HepG2 (cell line): ENCODE data around the gene UNC13D. TPM values are rescaled to one million over a fixed set of nuclear protein-coding genes. Genes with fewer than 3 reads are reported as not detected.

Source experiments
- PAF1 ChIP-seq: IDR thresholded peaks from 2 replicates; pipeline ENCODE4 v1.6.1; 2016; ENCODE audit warnings: missing genetic modification reagents, missing compliant biosample characterization
- SPEN ChIP-seq: sonication (generic); formaldehyde crosslinking; IDR thresholded peaks from 2 replicates; pipeline ENCODE4 v1.5.1; 2020; ENCODE audit warnings: low read depth, mild to moderate bottlenecking, missing genetic modification reagents
- TBX2 ChIP-seq: sonication (generic); formaldehyde crosslinking; IDR thresholded peaks from 2 replicates; pipeline ENCODE4 v1.5.0; 2020; ENCODE audit warnings: missing genetic modification reagents, mild to moderate bottlenecking, borderline replicate concordance
- ZNF563 ChIP-seq: sonication (generic); formaldehyde crosslinking; IDR thresholded peaks from 2 replicates; pipeline ENCODE4 v1.8.0; 2022; ENCODE audit warnings: mild to moderate bottlenecking, moderate library complexity, missing genetic modification reagents
- ZNF616 ChIP-seq: sonication (generic); formaldehyde crosslinking; IDR thresholded peaks from 2 replicates; pipeline ENCODE4 v1.5.0; 2020; ENCODE audit warnings: low read depth, mild to moderate bottlenecking, missing genetic modification reagents
- ZNF703 ChIP-seq: sonication (generic); formaldehyde crosslinking; IDR thresholded peaks from 2 replicates; pipeline ENCODE4 v1.5.1; 2020; ENCODE audit warnings: missing genetic modification reagents, mild to moderate bottlenecking, moderate library complexity, borderline replicate concordance
- polyA plus RNA-seq, 8 experiments: library from polyadenylated mRNA; depleted of rRNA in 3 of 8; stranded (reverse) in 7 of 8; unstranded in 1 of 8; fragments of >200 nt; fragmentation: Illumina TruSeq in 4 of 8; extraction: Trizol in 4 of 8; gene quantifications; 2 replicates each; pipeline versions ENCODE4 v1.2.1 to v1.2.3, GENCODE V29; 2011 to 2016; ENCODE audit warnings: low read depth in 4 of 8, missing spikeins in 1 of 8, mixed read lengths in 1 of 8; ENCODE audit not compliant: insufficient read depth in 1 of 8
- total RNA-seq, 5 experiments: library from RNA; depleted of rRNA; stranded (reverse); fragments of >200 nt; fragmentation: Illumina TruSeq; extraction: Trizol; gene quantifications; 2 replicates each; pipeline ENCODE4 v1.2.3, GENCODE V29; 2016; ENCODE audit warnings: low read depth in 1 of 5
- TF ChIP-seq, protein P1 (sequence below), 2 experiments: sonication (generic) in 1 of 2; formaldehyde crosslinking in 1 of 2; IDR thresholded peaks; 2 replicates each; pipeline versions ENCODE4 v1.4.0 to v1.6.1; 2018 to 2020; ENCODE audit warnings: missing genetic modification reagents in 2 of 2, borderline replicate concordance in 1 of 2, low read depth in 1 of 2, mild to moderate bottlenecking in 1 of 2, missing biosample characterization in 1 of 2
- TF ChIP-seq, protein P2 (sequence below): sonication (generic); formaldehyde crosslinking; IDR thresholded peaks from 2 replicates; pipeline ENCODE4 v1.4.0; 2020; ENCODE audit warnings: missing genetic modification reagents
- TF ChIP-seq, protein P3 (sequence below): IDR thresholded peaks from 2 replicates; pipeline ENCODE4 v1.6.1; 2016; ENCODE audit warnings: low read depth, control low read depth
- TF ChIP-seq, protein P4 (sequence below): sonication (generic); formaldehyde crosslinking; IDR thresholded peaks from 2 replicates; pipeline ENCODE4 v1.4.0; 2020; ENCODE audit warnings: mild to moderate bottlenecking, missing genetic modification reagents, borderline replicate concordance
- TF ChIP-seq, protein P5 (sequence below): sonication (generic); formaldehyde crosslinking; conservative IDR thresholded peaks from 2 replicates; pipeline ENCODE4 v1.8.0; 2022; ENCODE audit warnings: low read depth, missing genetic modification reagents
- TF ChIP-seq, protein P6 (sequence below), 2 experiments: fragments of 450-650 bp in 1 of 2; sonication (generic) in 1 of 2; formaldehyde crosslinking; IDR thresholded peaks; 2 replicates each; pipeline versions ENCODE4 v1.5.0 to v1.8.0; 2020 to 2022; ENCODE audit warnings: mild to moderate bottlenecking in 1 of 2, missing genetic modification reagents in 1 of 2

UNC13D gene
- total and polyA plus RNA-seq, 2 of the 13 experiments (the other 11 are each of a cell fraction or from before 2014, with no cell fraction given): 29.7 to 42.7 TPM

DNA sequence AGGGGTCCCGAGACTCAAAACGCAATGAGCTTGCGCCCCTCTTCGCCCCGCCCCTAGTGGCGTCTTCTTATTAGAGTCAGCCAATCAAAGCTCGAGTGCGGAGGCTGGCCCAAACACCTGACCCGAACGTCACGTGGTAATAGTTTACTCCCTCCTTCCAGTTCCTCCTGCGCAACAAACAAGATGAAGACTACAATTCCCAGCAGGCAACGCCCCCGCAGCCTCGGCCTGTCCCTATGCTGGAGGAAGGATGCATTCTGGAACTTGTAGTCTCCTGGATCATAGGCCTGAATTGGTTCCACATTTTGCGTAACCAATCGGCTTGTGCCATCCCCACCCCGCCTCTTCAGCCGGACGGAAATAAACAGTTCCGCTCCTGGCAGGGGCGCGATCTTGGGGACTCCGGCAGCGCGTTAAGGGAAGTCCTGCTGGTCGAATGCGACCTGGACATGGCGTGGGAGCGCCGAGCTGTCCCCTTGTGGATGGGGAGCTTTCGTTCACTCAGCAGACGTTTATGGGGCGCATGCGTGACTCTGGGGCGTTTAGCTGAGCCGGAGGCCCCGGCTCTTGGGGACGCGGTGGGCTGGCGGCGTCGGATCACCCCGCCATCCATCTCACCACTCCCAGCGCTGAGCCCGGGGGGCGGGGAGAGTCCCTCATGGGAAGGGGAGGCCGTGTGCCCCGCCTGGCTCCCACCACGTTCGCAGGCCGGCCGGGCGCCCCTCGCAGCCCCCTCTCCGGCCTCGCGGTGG, 11.3 kb upstream of the UNC13D start, which contains the start of gene WBP2 (continued):
- TF ChIP-seq TBX2: peak; percentile 91
- TF ChIP-seq, protein P1, sequence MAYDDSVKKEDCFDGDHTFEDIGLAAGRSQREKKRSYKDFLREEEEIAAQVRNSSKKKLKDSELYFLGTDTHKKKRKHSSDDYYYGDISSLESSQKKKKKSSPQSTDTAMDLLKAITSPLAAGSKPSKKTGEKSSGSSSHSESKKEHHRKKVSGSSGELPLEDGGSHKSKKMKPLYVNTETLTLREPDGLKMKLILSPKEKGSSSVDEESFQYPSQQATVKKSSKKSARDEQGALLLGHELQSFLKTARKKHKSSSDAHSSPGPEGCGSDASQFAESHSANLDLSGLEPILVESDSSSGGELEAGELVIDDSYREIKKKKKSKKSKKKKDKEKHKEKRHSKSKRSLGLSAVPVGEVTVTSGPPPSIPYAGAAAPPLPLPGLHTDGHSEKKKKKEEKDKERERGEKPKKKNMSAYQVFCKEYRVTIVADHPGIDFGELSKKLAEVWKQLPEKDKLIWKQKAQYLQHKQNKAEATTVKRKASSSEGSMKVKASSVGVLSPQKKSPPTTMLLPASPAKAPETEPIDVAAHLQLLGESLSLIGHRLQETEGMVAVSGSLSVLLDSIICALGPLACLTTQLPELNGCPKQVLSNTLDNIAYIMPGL (CRISPR knock-in tag; IDR thresholded peaks at IDR 0.05; ENCODE audit: borderline replicate concordance in 1 of 2, low read depth in 1 of 2): peak; percentile 86 to 92; a peak in 3 of 4 replicates
- TF ChIP-seq, protein P2, sequence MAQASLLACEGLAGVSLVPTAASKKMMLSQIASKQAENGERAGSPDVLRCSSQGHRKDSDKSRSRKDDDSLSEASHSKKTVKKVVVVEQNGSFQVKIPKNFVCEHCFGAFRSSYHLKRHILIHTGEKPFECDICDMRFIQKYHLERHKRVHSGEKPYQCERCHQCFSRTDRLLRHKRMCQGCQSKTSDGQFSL: peak; percentile 84; the same call in 1 of the 2 replicates
- TF ChIP-seq, protein P3, sequence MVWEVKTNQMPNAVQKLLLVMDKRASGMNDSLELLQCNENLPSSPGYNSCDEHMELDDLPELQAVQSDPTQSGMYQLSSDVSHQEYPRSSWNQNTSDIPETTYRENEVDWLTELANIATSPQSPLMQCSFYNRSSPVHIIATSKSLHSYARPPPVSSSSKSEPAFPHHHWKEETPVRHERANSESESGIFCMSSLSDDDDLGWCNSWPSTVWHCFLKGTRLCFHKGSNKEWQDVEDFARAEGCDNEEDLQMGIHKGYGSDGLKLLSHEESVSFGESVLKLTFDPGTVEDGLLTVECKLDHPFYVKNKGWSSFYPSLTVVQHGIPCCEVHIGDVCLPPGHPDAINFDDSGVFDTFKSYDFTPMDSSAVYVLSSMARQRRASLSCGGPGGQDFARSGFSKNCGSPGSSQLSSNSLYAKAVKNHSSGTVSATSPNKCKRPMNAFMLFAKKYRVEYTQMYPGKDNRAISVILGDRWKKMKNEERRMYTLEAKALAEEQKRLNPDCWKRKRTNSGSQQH: peak; percentile 73
- TF ChIP-seq ZNF616 (CRISPR knock-in tag): peak; percentile 90; the same call in 1 of the 2 replicates
- TF ChIP-seq, protein P4, sequence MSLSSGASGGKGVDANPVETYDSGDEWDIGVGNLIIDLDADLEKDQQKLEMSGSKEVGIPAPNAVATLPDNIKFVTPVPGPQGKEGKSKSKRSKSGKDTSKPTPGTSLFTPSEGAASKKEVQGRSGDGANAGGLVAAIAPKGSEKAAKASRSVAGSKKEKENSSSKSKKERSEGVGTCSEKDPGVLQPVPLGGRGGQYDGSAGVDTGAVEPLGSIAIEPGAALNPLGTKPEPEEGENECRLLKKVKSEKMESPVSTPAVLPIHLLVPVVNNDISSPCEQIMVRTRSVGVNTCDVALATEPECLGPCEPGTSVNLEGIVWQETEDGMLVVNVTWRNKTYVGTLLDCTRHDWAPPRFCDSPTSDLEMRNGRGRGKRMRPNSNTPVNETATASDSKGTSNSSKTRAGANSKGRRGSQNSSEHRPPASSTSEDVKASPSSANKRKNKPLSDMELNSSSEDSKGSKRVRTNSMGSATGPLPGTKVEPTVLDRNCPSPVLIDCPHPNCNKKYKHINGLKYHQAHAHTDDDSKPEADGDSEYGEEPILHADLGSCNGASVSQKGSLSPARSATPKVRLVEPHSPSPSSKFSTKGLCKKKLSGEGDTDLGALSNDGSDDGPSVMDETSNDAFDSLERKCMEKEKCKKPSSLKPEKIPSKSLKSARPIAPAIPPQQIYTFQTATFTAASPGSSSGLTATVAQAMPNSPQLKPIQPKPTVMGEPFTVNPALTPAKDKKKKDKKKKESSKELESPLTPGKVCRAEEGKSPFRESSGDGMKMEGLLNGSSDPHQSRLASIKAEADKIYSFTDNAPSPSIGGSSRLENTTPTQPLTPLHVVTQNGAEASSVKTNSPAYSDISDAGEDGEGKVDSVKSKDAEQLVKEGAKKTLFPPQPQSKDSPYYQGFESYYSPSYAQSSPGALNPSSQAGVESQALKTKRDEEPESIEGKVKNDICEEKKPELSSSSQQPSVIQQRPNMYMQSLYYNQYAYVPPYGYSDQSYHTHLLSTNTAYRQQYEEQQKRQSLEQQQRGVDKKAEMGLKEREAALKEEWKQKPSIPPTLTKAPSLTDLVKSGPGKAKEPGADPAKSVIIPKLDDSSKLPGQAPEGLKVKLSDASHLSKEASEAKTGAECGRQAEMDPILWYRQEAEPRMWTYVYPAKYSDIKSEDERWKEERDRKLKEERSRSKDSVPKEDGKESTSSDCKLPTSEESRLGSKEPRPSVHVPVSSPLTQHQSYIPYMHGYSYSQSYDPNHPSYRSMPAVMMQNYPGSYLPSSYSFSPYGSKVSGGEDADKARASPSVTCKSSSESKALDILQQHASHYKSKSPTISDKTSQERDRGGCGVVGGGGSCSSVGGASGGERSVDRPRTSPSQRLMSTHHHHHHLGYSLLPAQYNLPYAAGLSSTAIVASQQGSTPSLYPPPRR (CRISPR knock-in tag): peak; percentile 78
- TF ChIP-seq PAF1 (CRISPR knock-in tag): no peak
- TF ChIP-seq, protein P5, sequence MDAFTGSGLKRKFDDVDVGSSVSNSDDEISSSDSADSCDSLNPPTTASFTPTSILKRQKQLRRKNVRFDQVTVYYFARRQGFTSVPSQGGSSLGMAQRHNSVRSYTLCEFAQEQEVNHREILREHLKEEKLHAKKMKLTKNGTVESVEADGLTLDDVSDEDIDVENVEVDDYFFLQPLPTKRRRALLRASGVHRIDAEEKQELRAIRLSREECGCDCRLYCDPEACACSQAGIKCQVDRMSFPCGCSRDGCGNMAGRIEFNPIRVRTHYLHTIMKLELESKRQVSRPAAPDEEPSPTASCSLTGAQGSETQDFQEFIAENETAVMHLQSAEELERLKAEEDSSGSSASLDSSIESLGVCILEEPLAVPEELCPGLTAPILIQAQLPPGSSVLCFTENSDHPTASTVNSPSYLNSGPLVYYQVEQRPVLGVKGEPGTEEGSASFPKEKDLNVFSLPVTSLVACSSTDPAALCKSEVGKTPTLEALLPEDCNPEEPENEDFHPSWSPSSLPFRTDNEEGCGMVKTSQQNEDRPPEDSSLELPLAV: no peak
- peak; percentile 78; the same call in 1 of the 2 replicates for TF ChIP-seq SPEN
- TF ChIP-seq, protein P6, sequence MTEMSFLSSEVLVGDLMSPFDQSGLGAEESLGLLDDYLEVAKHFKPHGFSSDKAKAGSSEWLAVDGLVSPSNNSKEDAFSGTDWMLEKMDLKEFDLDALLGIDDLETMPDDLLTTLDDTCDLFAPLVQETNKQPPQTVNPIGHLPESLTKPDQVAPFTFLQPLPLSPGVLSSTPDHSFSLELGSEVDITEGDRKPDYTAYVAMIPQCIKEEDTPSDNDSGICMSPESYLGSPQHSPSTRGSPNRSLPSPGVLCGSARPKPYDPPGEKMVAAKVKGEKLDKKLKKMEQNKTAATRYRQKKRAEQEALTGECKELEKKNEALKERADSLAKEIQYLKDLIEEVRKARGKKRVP (CRISPR knock-in tag; IDR thresholded peaks at IDR 0.05): peak in 1 of 2 experiments; percentile 70; a peak in 2 of 4 replicates
- no peak for TF ChIP-seq ZNF703 (CRISPR knock-in tag)
- no peak for TF ChIP-seq ZNF563 (CRISPR knock-in tag)
